T1000 (cell line): Measurements from ENCODE around the gene RALGAPB.
"Not testable (repeated sequence)": the region's sequence is repeated elsewhere in the genome, so short reads cannot be mapped to it uniquely, and the experiment has no call there.

Experiments used
- DNase-seq: peaks from one replicate; lab custom pipeline; 2025; ENCODE audit warnings: mixed read lengths; lab: John Stamatoyannopoulos, UW

Gene RALGAPB

GRCh38 chr20:38472513-38473366, at the start of gene RALGAPB:
Gene RALGAPB, plus strand, starts transcription at chr20:38472843. Its CDS starts 15,590 bp downstream, at chr20:38488433.
- DNase-seq: peak; percentile 98

- no peak for DNase-seq
These were observed 49.1 kb upstream of the RALGAPB start for GRCh38 chr20:38423541-38423940.

GRCh38 chr20:38424401-38424800, 48.2 kb upstream of the RALGAPB start:
- DNase-seq: no peak

- peak; percentile 70 for DNase-seq
These were observed 46.4 kb upstream of the RALGAPB start for GRCh38 chr20:38426006-38426897.

- DNase-seq: no peak
These were observed 45.0 kb upstream of the RALGAPB start for GRCh38 chr20:38427655-38428023.

GRCh38 chr20:38428800-38429199, 43.8 kb upstream of the RALGAPB start:
- DNase-seq: no peak

- DNase-seq: no peak
These were observed 43.3 kb upstream of the RALGAPB start for GRCh38 chr20:38429301-38429700.

- DNase-seq: no peak
These were observed 41.8 kb upstream of the RALGAPB start for GRCh38 chr20:38430679-38431325.

- no peak for DNase-seq
These were observed 40.4 kb upstream of the RALGAPB start for GRCh38 chr20:38432292-38432691.

- not testable (repeated sequence) for DNase-seq
These were observed 39.8 kb upstream of the RALGAPB start for GRCh38 chr20:38432870-38433269.

- no peak for DNase-seq
These were observed 39.2 kb upstream of the RALGAPB start for GRCh38 chr20:38433304-38433972.

- no peak for DNase-seq
These were observed 38.3 kb upstream of the RALGAPB start for GRCh38 chr20:38434301-38434741.

GRCh38 chr20:38434770-38435554, 37.7 kb upstream of the RALGAPB start, which contains the start of gene SNHG17:
Gene SNHG17, minus strand, starts transcription at chr20:38435328.
- DNase-seq: peak; percentile 85

GRCh38 chr20:38435555-38435939, 37.1 kb upstream of the RALGAPB start:
- no peak for DNase-seq

- no peak for DNase-seq
These were observed 34.8 kb upstream of the RALGAPB start for GRCh38 chr20:38437796-38438195.

GRCh38 chr20:38441110-38441509, 31.5 kb upstream of the RALGAPB start:
- not testable (repeated sequence) for DNase-seq

- no peak for DNase-seq
These were observed 30.7 kb upstream of the RALGAPB start for GRCh38 chr20:38441916-38442315.

GRCh38 chr20:38445381-38445796, 27.3 kb upstream of the RALGAPB start:
- DNase-seq: no peak

GRCh38 chr20:38445901-38446425, 26.7 kb upstream of the RALGAPB start:
- DNase-seq: no peak

- peak; percentile 86 for DNase-seq
These were observed 26.0 kb upstream of the RALGAPB start for GRCh38 chr20:38446441-38447209.
